Mesodermal cell (in vitro differentiated cells): ENCODE results near the gene HK1.

Experiments used
- H3K27ac ChIP-seq: 2 replicates; pipeline ENCODE4 v1.7.0; 2013; ENCODE audit warnings: mild to moderate bottlenecking, low read depth, low read length, moderate library complexity; ENCODE audit not compliant: severe bottlenecking
- H3K36me3 ChIP-seq: 2 replicates; pipeline ENCODE4 v1.7.1; 2013; ENCODE audit warnings: mild to moderate bottlenecking, low read length, moderate library complexity; ENCODE audit not compliant: control insufficient read depth, insufficient read depth
- H3K4me1 ChIP-seq: one replicate; pipeline ENCODE4 v1.7.1; 2013; ENCODE audit warnings: mild to moderate bottlenecking, low read length; ENCODE audit not compliant: insufficient read depth, control insufficient read depth, poor library complexity, severe bottlenecking
- H3K4me3 ChIP-seq: 2 replicates; pipeline ENCODE4 v1.7.0; 2013; ENCODE audit warnings: low read length, control low read depth, mild to moderate bottlenecking; ENCODE audit not compliant: insufficient read depth, poor library complexity, severe bottlenecking; ENCODE audit errors: extremely low read depth
- H3K9me3 ChIP-seq: 2 replicates; pipeline ENCODE4 v1.7.1; 2013; ENCODE audit warnings: mild to moderate bottlenecking, low read length, moderate library complexity; ENCODE audit not compliant: control insufficient read depth
- WGBS, 2 experiments: methylation state at CpG; one replicate each; pipeline ENCODE4 v1.1.5; 2013; ENCODE audit warnings: missing lambda C conversion rate in 2 of 2; ENCODE audit not compliant: insufficient coverage in 2 of 2; 5-methylcytosine and 5-hydroxymethylcytosine counted together

The HK1 gene

DNA sequence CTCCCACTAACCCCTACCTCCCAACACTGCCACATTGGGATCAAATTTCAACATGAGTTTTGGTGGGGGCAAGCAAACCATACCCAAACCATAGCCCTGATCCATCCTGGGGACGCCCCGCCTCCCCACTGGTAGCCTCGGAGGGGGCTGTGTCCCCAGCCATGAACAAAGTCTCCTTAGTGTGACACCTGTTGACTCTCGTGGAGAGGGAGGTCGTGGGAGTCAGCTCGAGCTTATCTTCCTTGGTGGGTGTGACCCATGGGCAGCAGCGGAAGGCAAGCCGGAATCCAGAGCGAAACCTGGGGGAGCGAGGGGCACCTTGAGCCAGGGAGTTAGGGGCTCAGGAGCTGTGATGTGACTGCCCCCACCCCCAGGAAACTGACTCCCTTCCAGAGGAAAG, 126.5 kb downstream of the HK1 start:
- Histone ChIP-seq H3K4me3 (no peak overlapping the region), H3K4me1 (peaks cover 7% of the 10 kb centered on the region), H3K27ac (no peak overlapping the region), H3K36me3 (peaks cover 46% of the 10 kb centered on the region), H3K9me3 (no peaks in the 10 kb centered on the region)
- WGBS, 2 experiments, result 95 to 97% methylated on average over 9 of the region's 10 CpGs

DNA sequence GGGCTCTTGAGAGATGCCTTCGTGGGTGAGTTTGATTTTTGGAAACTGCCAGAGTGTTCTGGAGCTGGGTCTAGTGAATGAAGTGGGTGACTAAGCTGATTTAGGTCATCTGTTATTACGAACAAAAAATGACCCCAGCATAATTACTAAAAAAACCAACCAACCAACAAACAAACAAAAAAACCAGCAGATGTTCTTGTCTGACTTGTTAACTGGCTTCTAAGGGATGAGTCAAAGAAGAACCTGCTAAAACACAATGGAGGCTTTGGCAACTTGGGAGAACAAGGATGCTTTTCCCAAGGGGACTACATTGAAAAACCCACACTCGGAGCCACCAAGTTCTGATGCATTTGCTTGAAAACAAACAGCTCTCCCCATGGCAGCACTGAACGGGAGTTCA, 126.9 kb downstream of the HK1 start:
- WGBS, 2 experiments, result 70 to 94% methylated on average over 2 of the region's 4 CpGs
- Histone ChIP-seq H3K27ac (no peak overlapping the region), H3K4me3 (no peak overlapping the region), H3K9me3 (no peaks in the 10 kb centered on the region), H3K4me1 (peaks cover 7% of the 10 kb centered on the region), H3K36me3 (peaks cover 43% of the 10 kb centered on the region)

DNA sequence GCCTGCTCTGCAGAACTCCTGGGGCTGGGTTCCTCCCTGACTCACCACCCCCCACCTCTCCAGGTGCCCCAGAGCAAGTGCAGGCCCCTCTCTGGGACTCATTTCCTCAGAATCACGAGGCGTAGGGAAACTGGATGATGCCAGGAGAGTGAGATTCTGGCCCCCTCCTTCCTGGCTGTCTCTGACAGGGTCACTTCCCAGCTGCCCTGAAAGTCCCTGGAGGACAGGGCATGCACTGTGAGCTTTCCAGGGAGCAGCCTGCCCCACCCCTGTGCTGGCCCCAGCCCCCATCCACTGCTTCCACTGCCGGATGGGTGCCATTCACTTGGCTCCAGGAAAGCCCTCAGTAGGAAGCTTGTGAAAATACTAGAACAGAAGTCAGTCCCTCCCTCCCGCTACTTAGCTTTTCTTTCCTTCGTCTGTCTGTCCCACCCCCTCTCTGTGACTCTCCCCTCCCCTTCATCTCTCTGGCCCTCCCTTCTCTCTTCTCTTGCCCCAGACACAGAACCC, 128.1 kb downstream of the HK1 start:
- 30 to 53% methylated on average over 2 to 4 of the region's 5 CpGs for WGBS, 2 experiments
- H3K27ac ChIP-seq, result peak overlapping the region; percentile 23
- H3K4me1 ChIP-seq, result peaks cover 7% of the 10 kb centered on the region

DNA sequence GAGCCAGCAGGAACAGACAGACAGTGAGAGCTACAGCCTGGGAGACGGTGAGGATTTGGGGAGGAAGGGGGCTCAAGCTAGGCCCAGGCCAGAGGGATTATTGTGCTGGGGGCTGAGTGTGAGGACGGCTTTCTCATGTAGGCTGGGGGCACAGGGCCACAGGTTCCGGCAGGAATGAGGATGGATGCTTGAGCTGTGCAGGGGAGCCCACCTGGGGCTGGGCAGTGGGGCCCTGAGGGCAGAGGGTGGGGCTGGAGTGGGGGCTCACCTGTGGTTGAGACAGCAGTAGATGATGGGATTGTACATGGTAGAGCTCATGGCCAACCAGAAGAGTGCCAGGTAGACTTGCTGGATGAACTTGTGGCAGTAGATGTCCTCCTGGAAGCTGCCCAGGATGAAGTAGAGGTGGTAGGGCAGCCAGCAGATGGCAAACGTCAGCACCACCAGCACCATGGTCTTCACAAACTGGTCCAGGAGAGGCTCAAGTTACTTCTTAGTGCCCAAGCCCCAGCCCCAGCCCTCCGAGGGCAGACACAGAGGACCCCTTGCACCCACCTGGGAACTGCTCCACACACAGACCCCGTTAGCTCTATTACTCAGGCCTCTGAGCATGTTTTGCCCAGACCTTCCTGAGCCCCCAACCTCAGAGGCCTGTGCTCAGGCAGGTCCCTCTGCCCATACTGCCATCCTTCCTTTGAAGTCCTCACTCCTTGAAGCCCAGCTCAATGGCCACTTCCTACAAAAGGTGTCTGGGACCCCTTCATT, 128.7 kb downstream of the HK1 start:
- H3K9me3 ChIP-seq, result no peaks in the 10 kb centered on the region
- no peak overlapping the region for H3K4me3 ChIP-seq
- peaks cover 26% of the 10 kb centered on the region for H3K36me3 ChIP-seq
- WGBS, 2 experiments, result 79 to 80% methylated on average over 5 to 6 of the region's 6 CpGs
- H3K4me1 ChIP-seq, result peaks cover 7% of the 10 kb centered on the region
- H3K27ac ChIP-seq, result no peak overlapping the region

More for the DNA sequence above, 128.1 kb downstream of the HK1 start:
- no peak overlapping the region for H3K4me3 ChIP-seq
- peaks cover 32% of the 10 kb centered on the region for H3K36me3 ChIP-seq
- H3K9me3 ChIP-seq, result no peaks in the 10 kb centered on the region

DNA sequence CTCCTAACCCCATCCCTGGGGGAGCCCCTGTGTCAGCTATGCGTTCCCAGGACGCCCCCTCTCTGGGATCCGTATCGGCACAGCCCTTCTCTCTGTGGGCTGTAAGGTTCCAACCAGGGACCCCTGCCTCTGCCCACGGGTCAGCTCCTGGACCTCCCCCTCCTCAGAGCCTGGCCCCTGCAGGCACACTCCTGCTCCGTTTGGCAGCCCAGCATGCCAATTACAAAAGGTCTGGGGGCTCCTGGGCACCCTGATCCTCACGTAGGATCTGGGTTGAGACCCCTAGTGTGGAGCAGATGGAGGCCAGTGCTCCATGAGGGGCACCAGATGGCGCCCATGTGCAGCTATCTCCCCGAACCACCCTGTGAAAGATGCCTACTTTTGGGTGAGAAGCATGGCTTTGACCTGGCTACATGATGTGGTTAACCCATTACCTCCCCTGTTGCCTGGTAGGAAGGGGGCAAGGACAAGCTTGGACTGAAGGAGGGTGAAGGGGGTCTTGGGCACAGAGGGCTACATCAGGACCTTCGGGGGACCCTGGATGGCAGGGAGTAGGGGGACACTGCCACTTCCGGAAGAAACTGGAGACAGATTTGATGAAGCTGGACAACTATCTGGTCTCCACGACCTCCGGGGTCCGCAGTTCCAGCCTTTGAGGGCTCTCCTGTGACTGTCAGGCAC, 129.5 kb downstream of the HK1 start:
- Histone ChIP-seq H3K27ac (no peak overlapping the region), H3K4me1 (peaks cover 7% of the 10 kb centered on the region), H3K36me3 (peaks cover 19% of the 10 kb centered on the region), H3K4me3 (no peak overlapping the region), H3K9me3 (no peaks in the 10 kb centered on the region)
- 81 to 83% methylated on average over 12 to 13 of the region's 14 CpGs for WGBS, 2 experiments

DNA sequence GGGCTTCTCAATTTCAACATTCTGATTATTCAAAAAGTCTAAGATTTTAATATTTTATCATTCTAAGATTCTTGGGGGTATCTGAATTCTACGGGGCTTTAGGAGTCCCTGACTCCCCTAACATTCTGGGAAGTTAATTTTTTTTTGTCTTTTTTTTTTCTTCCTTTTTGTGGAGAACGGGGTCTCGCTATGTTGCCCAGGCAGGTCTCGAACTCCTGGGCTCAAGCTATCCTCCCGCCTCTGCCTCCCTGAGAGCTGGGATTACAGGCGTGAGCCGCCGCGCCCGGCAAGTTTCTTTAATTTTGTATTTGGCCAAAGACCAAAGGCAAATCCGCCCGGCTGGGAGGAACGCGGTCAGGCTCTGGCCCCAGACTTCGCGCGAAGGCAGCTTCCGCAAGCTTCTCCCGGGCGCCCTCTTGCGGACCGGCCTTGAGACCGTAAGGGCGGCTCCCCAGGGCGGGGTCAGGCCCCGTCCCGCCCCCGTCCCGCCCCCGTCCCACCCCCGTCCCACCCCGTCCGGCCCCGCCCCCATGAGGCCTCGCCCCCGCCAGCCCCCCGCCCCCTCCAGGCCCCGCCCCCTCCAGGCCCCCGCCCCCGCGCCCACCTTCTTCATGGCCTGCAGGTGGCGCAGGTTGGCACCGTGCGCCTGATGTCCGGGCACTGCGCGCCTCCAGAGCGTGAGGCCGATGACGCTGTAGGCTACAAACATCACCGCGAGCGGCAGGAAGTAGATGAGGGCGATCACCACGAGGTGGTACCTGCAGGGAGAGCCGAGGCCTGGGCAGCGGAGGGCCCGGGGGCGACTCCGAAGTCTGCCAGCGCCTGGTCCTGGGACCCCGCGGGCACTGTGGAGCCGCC, 130.3 kb downstream of the HK1 start:
- Histone ChIP-seq H3K27ac (no peak overlapping the region), H3K36me3 (peaks cover 11% of the 10 kb centered on the region), H3K4me3 (no peak overlapping the region), H3K4me1 (peaks cover 7% of the 10 kb centered on the region), H3K9me3 (no peaks in the 10 kb centered on the region)
- 2 to 7% methylated on average over 32 to 33 of the region's 64 CpGs for WGBS, 2 experiments

DNA sequence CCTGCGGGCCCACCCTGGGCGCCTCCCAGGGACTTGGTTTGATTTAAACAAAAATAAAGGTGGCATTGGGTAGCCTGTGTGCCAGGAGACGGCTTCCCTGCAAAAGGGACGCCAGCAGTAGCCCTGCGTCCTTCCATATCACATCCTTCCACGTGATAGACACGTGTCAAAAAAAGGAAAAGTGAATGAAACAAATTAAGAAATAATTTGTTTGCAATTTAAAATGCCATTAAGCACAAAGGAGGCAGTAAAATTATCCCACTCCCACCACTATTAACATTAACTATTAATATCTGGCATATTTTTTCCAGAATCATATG, 130.8 kb downstream of the HK1 start:
- WGBS, 2 experiments, result no CpG with 5 or more reads among the region's 7 CpGs
- Histone ChIP-seq H3K36me3 (peaks cover 5% of the 10 kb centered on the region), H3K4me1 (peaks cover 7% of the 10 kb centered on the region), H3K4me3 (no peak overlapping the region), H3K9me3 (no peaks in the 10 kb centered on the region), H3K27ac (no peak overlapping the region)

DNA sequence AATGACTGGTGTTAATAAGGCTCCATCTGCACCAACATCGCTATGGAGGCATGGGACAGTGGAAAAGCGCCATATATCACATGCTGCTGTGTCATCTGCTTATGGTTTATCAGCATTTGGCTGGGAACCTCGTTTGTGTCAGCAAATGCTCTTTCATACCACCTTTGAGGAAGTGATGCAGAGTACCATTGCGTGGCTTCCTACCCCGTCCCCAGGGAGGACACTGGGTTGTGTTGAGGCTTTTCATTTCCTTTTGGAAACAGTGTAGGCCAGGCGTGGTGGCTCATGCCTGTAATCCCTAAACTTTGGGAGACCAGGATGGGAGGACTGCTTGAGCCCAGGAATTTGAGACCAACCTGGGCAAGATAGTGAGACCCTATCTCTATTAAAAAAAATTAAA, 131.7 kb downstream of the HK1 start:
- WGBS, 2 experiments, result 76 to 94% methylated on average over 6 of the region's 6 CpGs
- no peaks in the 10 kb centered on the region for H3K9me3 ChIP-seq

DNA sequence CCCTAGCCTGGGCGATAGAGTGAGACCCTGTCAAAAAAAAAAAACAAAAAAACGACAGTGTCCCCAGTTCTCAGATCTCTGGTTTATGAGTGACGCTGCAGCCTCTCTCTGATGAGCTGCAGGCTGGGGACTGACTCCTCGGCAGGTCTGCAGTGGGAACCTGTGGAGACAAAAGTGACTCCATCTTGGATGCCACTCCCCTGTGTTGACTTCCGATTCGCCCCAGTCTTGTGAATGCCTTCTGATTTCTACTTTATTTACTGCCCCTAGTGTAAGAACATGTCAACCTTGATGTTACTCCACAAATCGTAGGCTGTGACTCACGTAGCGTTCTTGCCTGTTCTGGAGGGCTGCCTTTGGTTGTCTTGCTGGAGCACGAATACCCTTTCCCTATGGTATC, 132.2 kb downstream of the HK1 start:
- H3K36me3 ChIP-seq, result no peaks in the 10 kb centered on the region
- WGBS, 2 experiments, result 91 to 96% methylated on average over 9 of the region's 10 CpGs
- peaks cover 7% of the 10 kb centered on the region for H3K4me1 ChIP-seq
- no peak overlapping the region for H3K4me3 ChIP-seq
- no peak overlapping the region for H3K27ac ChIP-seq
- H3K9me3 ChIP-seq, result no peaks in the 10 kb centered on the region

More for the DNA sequence above, 131.7 kb downstream of the HK1 start:
- Histone ChIP-seq H3K36me3 (no peaks in the 10 kb centered on the region), H3K4me3 (no peak overlapping the region), H3K4me1 (peaks cover 7% of the 10 kb centered on the region), H3K27ac (no peak overlapping the region)

DNA sequence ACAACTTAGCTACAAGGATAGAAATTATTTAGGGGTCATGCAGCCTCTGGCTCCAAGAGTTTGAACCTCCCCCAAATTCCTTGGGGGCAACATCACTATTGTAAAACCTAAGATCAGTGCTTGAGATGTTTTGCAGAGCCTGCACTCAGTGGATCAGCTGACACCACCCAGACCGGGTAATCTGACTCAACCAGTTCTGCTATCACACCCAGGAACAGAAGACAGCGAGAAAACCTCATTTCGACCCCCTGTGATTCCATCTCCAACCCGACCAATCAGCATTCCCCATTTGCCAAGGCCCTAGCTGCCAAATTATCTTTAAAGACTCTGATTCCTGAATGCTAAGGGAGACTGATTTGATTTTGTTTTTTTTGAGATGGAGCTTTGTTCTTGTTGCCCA, 133.2 kb downstream of the HK1 start:
- Histone ChIP-seq H3K9me3 (no peaks in the 10 kb centered on the region), H3K27ac (peak overlapping the region; percentile 16), H3K36me3 (no peaks in the 10 kb centered on the region), H3K4me1 (peaks cover 3% of the 10 kb centered on the region), H3K4me3 (no peak overlapping the region)
- 60 to 73% methylated on average over 1 of the region's 4 CpGs for WGBS, 2 experiments
